ENCODE data around the gene ZHX3. TPM values are rescaled to one million over a fixed set of nuclear protein-coding genes. Genes with fewer than 3 reads are reported as not detected.

Gene ZHX3
- total and polyA plus RNA-seq, 2 of the 13 experiments (the other 11 are each of a cell fraction or from before 2014, with no cell fraction given), result 8.4 to 11.7 TPM

DNA sequence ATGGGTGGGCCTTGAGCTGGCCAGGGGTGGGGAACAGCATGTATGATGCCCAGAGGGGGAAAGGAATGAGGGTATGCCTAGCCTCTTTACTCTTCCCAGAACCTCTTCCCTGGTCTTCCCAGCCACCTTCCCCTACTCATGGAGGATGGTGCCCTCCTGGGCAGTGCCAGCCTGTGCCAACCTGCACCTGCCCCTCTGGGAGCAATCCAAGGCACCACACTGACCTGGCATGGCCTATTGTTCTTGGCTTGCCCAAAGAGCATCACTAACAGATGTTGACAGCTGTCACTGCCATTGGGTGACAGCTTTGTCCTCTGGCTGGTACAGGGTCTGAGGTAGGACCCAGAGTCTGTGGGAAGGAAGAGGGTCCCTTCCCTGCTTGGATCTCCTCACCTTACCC, 36.0 kb upstream of the ZHX3 start:
- in situ Hi-C loops (cut with HindIII; ENCODE audit: extremely low pct_ligation_motif_present, low pct_unique_long_range_greater_than_20kb), result no loop called here

DNA sequence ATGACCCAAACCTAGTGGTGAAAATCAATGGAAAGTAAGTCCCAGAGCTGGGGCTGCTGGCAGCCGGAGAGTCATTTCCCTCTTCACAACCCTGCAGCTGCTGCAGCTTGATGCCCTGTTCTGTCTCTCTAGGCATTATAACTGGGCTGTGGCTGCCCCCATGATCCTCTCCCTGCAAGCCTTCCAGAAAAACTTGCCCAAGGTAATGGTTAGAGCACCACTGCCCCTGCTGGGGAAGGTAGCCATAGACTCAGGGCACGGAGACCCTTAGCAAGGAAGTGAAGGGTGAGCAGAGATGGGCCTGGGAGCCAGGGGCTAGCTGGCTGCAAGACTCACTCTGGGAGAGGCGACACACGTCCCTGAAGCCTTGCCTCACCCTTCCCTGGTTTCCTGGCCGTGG, 35.1 kb upstream of the ZHX3 start:
- Histone ChIP-seq H3K4me1 (ENCODE audit: insufficient read depth, low read length) (no peaks in the 10 kb centered on the region), H2AFZ (ENCODE audit: low read length) (no peak overlapping the region), H3K36me3 (replicated peaks in 1 of 2; ENCODE audit: control insufficient read depth in 1 of 2, insufficient read depth in 2 of 2, low read length in 2 of 2) (peaks cover 15 to 24% of the 10 kb centered on the region in 2 experiments; a peak in 4 of 5 replicates), H4K20me1 (ENCODE audit: insufficient read depth, low read length) (no peaks in the 10 kb centered on the region), H3K9me3 (ENCODE audit: low read length) (no peaks in the 10 kb centered on the region), H3K27ac (ENCODE audit: extremely low read length, insufficient read depth, low read length) (no peak overlapping the region), H3K27me3 (ENCODE audit: control insufficient read depth in 1 of 2, insufficient read depth in 2 of 2, low read length in 2 of 2) (no peaks in the 10 kb centered on the region), H3K4me3 (replicated peaks in 1 of 3; ENCODE audit: insufficient read depth in 1 of 3, low read depth in 2 of 3, low read length in 3 of 3) (no peak overlapping the region), H3K9ac (ENCODE audit: insufficient read depth, low read depth, low read length) (no peak overlapping the region), H3K79me2 (ENCODE audit: insufficient read depth, low read length) (no peaks in the 10 kb centered on the region), H3K4me2 (ENCODE audit: low read depth, low read length) (no peak overlapping the region)
- POLR2A ChIA-PET, result interaction anchor here (1.4 kb wide), 1 partner anchor 12 kb away, joined by 3 read pairs; the partner anchor contains the start of gene LPIN3
- CTCF ChIA-PET (ENCODE audit: low intra/inter-chr PET ratio, low total read pairs), result no interaction called here
- no peak for FAIRE-seq
- TF ChIP-seq, protein P1, sequence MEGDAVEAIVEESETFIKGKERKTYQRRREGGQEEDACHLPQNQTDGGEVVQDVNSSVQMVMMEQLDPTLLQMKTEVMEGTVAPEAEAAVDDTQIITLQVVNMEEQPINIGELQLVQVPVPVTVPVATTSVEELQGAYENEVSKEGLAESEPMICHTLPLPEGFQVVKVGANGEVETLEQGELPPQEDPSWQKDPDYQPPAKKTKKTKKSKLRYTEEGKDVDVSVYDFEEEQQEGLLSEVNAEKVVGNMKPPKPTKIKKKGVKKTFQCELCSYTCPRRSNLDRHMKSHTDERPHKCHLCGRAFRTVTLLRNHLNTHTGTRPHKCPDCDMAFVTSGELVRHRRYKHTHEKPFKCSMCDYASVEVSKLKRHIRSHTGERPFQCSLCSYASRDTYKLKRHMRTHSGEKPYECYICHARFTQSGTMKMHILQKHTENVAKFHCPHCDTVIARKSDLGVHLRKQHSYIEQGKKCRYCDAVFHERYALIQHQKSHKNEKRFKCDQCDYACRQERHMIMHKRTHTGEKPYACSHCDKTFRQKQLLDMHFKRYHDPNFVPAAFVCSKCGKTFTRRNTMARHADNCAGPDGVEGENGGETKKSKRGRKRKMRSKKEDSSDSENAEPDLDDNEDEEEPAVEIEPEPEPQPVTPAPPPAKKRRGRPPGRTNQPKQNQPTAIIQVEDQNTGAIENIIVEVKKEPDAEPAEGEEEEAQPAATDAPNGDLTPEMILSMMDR (CRISPR knock-in tag; IDR thresholded peaks at IDR 0.05), result 0 out of 2 replicates have a peak, but pooled peaks have one; percentile 8
- TF ChIP-seq ZNF460 (CRISPR knock-in tag; IDR thresholded peaks at IDR 0.05; ENCODE audit: borderline replicate concordance) (no peak), ZNF12 (CRISPR knock-in tag; IDR thresholded peaks at IDR 0.05) (no peak)
- intact Hi-C loops (cut with micrococcal nuclease; ENCODE audit: unreplicated experiment), result no loop called here
- BruUV-seq (replicated peaks), result no TSS peak
- ATAC-seq, result peak; percentile 14; the same call in 2 of the 3 replicates
- DNase-seq (ENCODE audit: low spot score), result no peak
- in situ Hi-C loops (cut with HindIII; ENCODE audit: extremely low pct_ligation_motif_present, low pct_unique_long_range_greater_than_20kb), result no loop called here
- WGBS (ENCODE audit: low lambda C conversion rate), result 84% methylated on average over 5 of the region's 5 CpGs

More for the DNA sequence above, 36.0 kb upstream of the ZHX3 start:
- H3K4me2 ChIP-seq (ENCODE audit: low read depth, low read length), result no peak overlapping the region
- H3K36me3 ChIP-seq (replicated peaks in 1 of 2; ENCODE audit: control insufficient read depth in 1 of 2, insufficient read depth in 2 of 2, low read length in 2 of 2), result peaks cover 14 to 24% of the 10 kb centered on the region in 2 experiments; a peak in 4 of 5 replicates
- no peaks in the 10 kb centered on the region for H4K20me1 ChIP-seq (ENCODE audit: insufficient read depth, low read length)
- H3K4me1 ChIP-seq (ENCODE audit: insufficient read depth, low read length), result peaks cover 8% of the 10 kb centered on the region
- no peak overlapping the region for H2AFZ ChIP-seq (ENCODE audit: low read length)
- POLR2A ChIA-PET, result interaction anchor here (1.4 kb wide), 1 partner anchor 13 kb away, joined by 3 read pairs; the partner anchor contains the start of gene LPIN3
- ATAC-seq, result no peak
- H3K27ac ChIP-seq (ENCODE audit: extremely low read length, insufficient read depth, low read length), result no peak overlapping the region
- intact Hi-C loops (cut with micrococcal nuclease; ENCODE audit: unreplicated experiment), result no loop called here
- CTCF ChIA-PET (ENCODE audit: low intra/inter-chr PET ratio, low total read pairs), result no interaction called here
- TF ChIP-seq, protein P2, sequence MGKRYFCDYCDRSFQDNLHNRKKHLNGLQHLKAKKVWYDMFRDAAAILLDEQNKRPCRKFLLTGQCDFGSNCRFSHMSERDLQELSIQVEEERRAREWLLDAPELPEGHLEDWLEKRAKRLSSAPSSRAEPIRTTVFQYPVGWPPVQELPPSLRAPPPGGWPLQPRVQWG (CRISPR knock-in tag; IDR thresholded peaks at IDR 0.05; ENCODE audit: borderline replicate concordance, low read depth), result no peak
- TF ChIP-seq HNRNPL (IDR thresholded peaks at IDR 0.05; ENCODE audit: low read depth, low read length), result 0 out of 2 replicates have a peak, but pooled peaks have one; percentile 49
- H3K27me3 ChIP-seq (ENCODE audit: control insufficient read depth in 1 of 2, insufficient read depth in 2 of 2, low read length in 2 of 2), result no peaks in the 10 kb centered on the region
- no peaks in the 10 kb centered on the region for H3K79me2 ChIP-seq (ENCODE audit: insufficient read depth, low read length)
- no peak for DNase-seq (ENCODE audit: low spot score)
- no peak overlapping the region for H3K9ac ChIP-seq (ENCODE audit: insufficient read depth, low read depth, low read length)
- no peak overlapping the region for H3K4me3 ChIP-seq (replicated peaks in 1 of 3; ENCODE audit: insufficient read depth in 1 of 3, low read depth in 2 of 3, low read length in 3 of 3)
- no peak for FAIRE-seq
- BruUV-seq (replicated peaks), result no TSS peak
- H3K9me3 ChIP-seq (ENCODE audit: low read length), result no peaks in the 10 kb centered on the region
